Mucosa of gallbladder (tissue), 1 donor: ENCODE data around the gene IRF6. TPM values are rescaled to one million over a fixed set of nuclear protein-coding genes. Genes with fewer than 3 reads are reported as not detected.

Experiments
- DNase-seq: peaks from one replicate; pipeline ENCODE4 v3.0.0-alpha.2; 2020; ENCODE audit warnings: low spot score
- total RNA-seq: library from RNA; stranded (reverse); gene quantifications from one replicate; pipeline ENCODE4 v1.2.1, GENCODE V29; 2021
- donor health status: DM: no; HTN: no; CAD: no.

The IRF6 gene
- total RNA-seq, 1 donor from 2014 or later = 104 TPM

GRCh38 chr1:209759829-209760359 lies 46.0 kb downstream of the IRF6 start:
- DNase-seq = no peak

GRCh38 chr1:209758400-209758799 lies 47.5 kb downstream of the IRF6 start:
- no peak for DNase-seq

- DNase-seq = no peak
These were observed 49.1 kb downstream of the IRF6 start for GRCh38 chr1:209756615-209757445.

GRCh38 chr1:209755926-209756614 lies 49.9 kb downstream of the IRF6 start, which contains the start of gene TRAF3IP3:
TSS of gene TRAF3IP3 (plus strand) at chr1:209756053. CDS start at chr1:209760040, 3,987 bp downstream.
- peak; percentile 36 for DNase-seq

- DNase-seq = no peak
These were observed 50.7 kb downstream of the IRF6 start for GRCh38 chr1:209755256-209755655.

- DNase-seq = no peak
These were observed 53.1 kb downstream of the IRF6 start for GRCh38 chr1:209752890-209753289.

GRCh38 chr1:209751627-209752231 lies 54.2 kb downstream of the IRF6 start:
- no peak for DNase-seq

GRCh38 chr1:209749670-209750323 lies 56.1 kb downstream of the IRF6 start:
- no peak for DNase-seq

GRCh38 chr1:209749205-209749604 lies 56.7 kb downstream of the IRF6 start:
- DNase-seq = no peak

- DNase-seq = no peak
These were observed 57.3 kb downstream of the IRF6 start for GRCh38 chr1:209748620-209749019.

GRCh38 chr1:209747580-209748262 lies 58.2 kb downstream of the IRF6 start:
- DNase-seq = peak; percentile 95

GRCh38 chr1:209746451-209747165 lies 59.3 kb downstream of the IRF6 start:
- no peak for DNase-seq

GRCh38 chr1:209743145-209743482 lies 62.8 kb downstream of the IRF6 start:
- peak; percentile 38 for DNase-seq

GRCh38 chr1:209742409-209743144 lies 63.4 kb downstream of the IRF6 start:
- no peak for DNase-seq

GRCh38 chr1:209741889-209742288 lies 64.1 kb downstream of the IRF6 start:
- DNase-seq = no peak

- DNase-seq = no peak
These were observed 64.7 kb downstream of the IRF6 start for GRCh38 chr1:209741193-209741592.

GRCh38 chr1:209738270-209738669 lies 67.7 kb downstream of the IRF6 start:
- DNase-seq = no peak

GRCh38 chr1:209737118-209737505 lies 68.8 kb downstream of the IRF6 start:
- DNase-seq = no peak

GRCh38 chr1:209736490-209737117 lies 69.3 kb downstream of the IRF6 start:
- DNase-seq = no peak
